ENCODE measurements around the gene SMCP. TPM values are rescaled to one million over a fixed set of nuclear protein-coding genes. Genes with fewer than 3 reads are reported as not detected.

SMCP gene
- total and polyA plus RNA-seq, 2 experiments from 2014 or later, result not detected

- no peaks in the 10 kb centered on the region for H3K36me3 ChIP-seq
- H3K27ac ChIP-seq, result no peak overlapping the region
- H3K4me1 ChIP-seq (ENCODE audit: low read depth), result no peaks in the 10 kb centered on the region
- H3K4me3 ChIP-seq, result no peak overlapping the region
- DNase-seq (ENCODE audit: low read depth in 1 of 2, low spot score in 1 of 2), result no peak
- H3K27me3 ChIP-seq, result no peaks in the 10 kb centered on the region
- TF ChIP-seq CTCF (IDR thresholded peaks at IDR 0.05; ENCODE audit: low read depth, low read length), result no peak
- H3K9me3 ChIP-seq (ENCODE audit: low read depth), result no peaks in the 10 kb centered on the region
Observed at GRCh38 chr1:152899883-152900282, 21.8 kb downstream of the SMCP start.

- TF ChIP-seq CTCF (IDR thresholded peaks at IDR 0.05; ENCODE audit: low read depth, low read length), result no peak
- no peaks in the 10 kb centered on the region for H3K9me3 ChIP-seq (ENCODE audit: low read depth)
Observed at GRCh38 chr1:152901631-152902030, 23.5 kb downstream of the SMCP start.

GRCh38 chr1:152902636-152903035 lies 24.5 kb downstream of the SMCP start:
- Histone ChIP-seq H3K36me3 (no peaks in the 10 kb centered on the region), H3K27me3 (no peaks in the 10 kb centered on the region), H3K9me3 (ENCODE audit: low read depth) (no peaks in the 10 kb centered on the region), H3K27ac (no peak overlapping the region), H3K4me1 (ENCODE audit: low read depth) (no peaks in the 10 kb centered on the region), H3K4me3 (no peak overlapping the region)
- TF ChIP-seq CTCF (IDR thresholded peaks at IDR 0.05; ENCODE audit: low read depth, low read length), result no peak
- DNase-seq (ENCODE audit: low read depth in 1 of 2, low spot score in 1 of 2), result no peak

More at GRCh38 chr1:152901631-152902030, 23.5 kb downstream of the SMCP start:
- H3K27me3 ChIP-seq, result no peaks in the 10 kb centered on the region
- no peak overlapping the region for H3K4me3 ChIP-seq
- no peaks in the 10 kb centered on the region for H3K36me3 ChIP-seq
- H3K4me1 ChIP-seq (ENCODE audit: low read depth), result no peaks in the 10 kb centered on the region
- H3K27ac ChIP-seq, result no peak overlapping the region
- no peak for DNase-seq (ENCODE audit: low read depth in 1 of 2, low spot score in 1 of 2)

GRCh38 chr1:152904688-152905440 lies 26.7 kb downstream of the SMCP start:
- TF ChIP-seq CTCF (IDR thresholded peaks at IDR 0.05; ENCODE audit: low read depth, low read length), result no peak
- H3K36me3 ChIP-seq, result no peaks in the 10 kb centered on the region
- no peaks in the 10 kb centered on the region for H3K9me3 ChIP-seq (ENCODE audit: low read depth)
- H3K4me1 ChIP-seq (ENCODE audit: low read depth), result no peaks in the 10 kb centered on the region
- no peaks in the 10 kb centered on the region for H3K27me3 ChIP-seq
- H3K27ac ChIP-seq, result no peak overlapping the region
- no peak for DNase-seq (ENCODE audit: low read depth in 1 of 2, low spot score in 1 of 2)
- no peak overlapping the region for H3K4me3 ChIP-seq

GRCh38 chr1:152906023-152906565 lies 28.0 kb downstream of the SMCP start:
- no peaks in the 10 kb centered on the region for H3K4me1 ChIP-seq (ENCODE audit: low read depth)
- DNase-seq (ENCODE audit: low read depth in 1 of 2, low spot score in 1 of 2), result no peak
- no peaks in the 10 kb centered on the region for H3K36me3 ChIP-seq
- H3K4me3 ChIP-seq, result no peak overlapping the region
- H3K9me3 ChIP-seq (ENCODE audit: low read depth), result no peaks in the 10 kb centered on the region
- no peaks in the 10 kb centered on the region for H3K27me3 ChIP-seq
- no peak overlapping the region for H3K27ac ChIP-seq
- TF ChIP-seq CTCF (IDR thresholded peaks at IDR 0.05; ENCODE audit: low read depth, low read length), result no peak

Data from cardiac muscle cell (in vitro differentiated cells and primary cell).